ENCODE data around the gene R3HCC1L. TPM values are rescaled to one million over a fixed set of nuclear protein-coding genes. Genes with fewer than 3 reads are reported as not detected.

R3HCC1L gene
- total RNA-seq, 1 experiment from 2014 or later, result 14.1 TPM

- no peak overlapping the region for H3K27ac ChIP-seq
- no peaks in the 10 kb centered on the region for H3K9me3 ChIP-seq (replicated peaks)
- DNase-seq (ENCODE audit: low read depth in 1 of 2, low spot score in 2 of 2), result no peak
- H3K27me3 ChIP-seq (replicated peaks), result no peaks in the 10 kb centered on the region
- H3K4me3 ChIP-seq, result no peak overlapping the region
- H3K4me1 ChIP-seq (replicated peaks), result peaks cover 17% of the 10 kb centered on the region
- H3K36me3 ChIP-seq, result no peaks in the 10 kb centered on the region
These were observed 122.2 kb downstream of the R3HCC1L start for GRCh38 chr10:98256692-98257091.

GRCh38 chr10:98257198-98257597 is 122.7 kb downstream of the R3HCC1L start:
- Histone ChIP-seq H3K9me3 (replicated peaks) (no peaks in the 10 kb centered on the region), H3K27me3 (replicated peaks) (no peaks in the 10 kb centered on the region), H3K4me1 (replicated peaks) (peaks cover 17% of the 10 kb centered on the region), H3K36me3 (no peaks in the 10 kb centered on the region), H3K27ac (no peak overlapping the region), H3K4me3 (no peak overlapping the region)
- no peak for DNase-seq (ENCODE audit: low read depth in 1 of 2, low spot score in 2 of 2)

GRCh38 chr10:98257961-98258360 is 123.5 kb downstream of the R3HCC1L start:
- Histone ChIP-seq H3K9me3 (replicated peaks) (no peaks in the 10 kb centered on the region), H3K27me3 (replicated peaks) (no peaks in the 10 kb centered on the region), H3K4me3 (no peak overlapping the region), H3K27ac (no peak overlapping the region), H3K36me3 (no peaks in the 10 kb centered on the region), H3K4me1 (replicated peaks) (peaks cover 17% of the 10 kb centered on the region)
- no peak for DNase-seq (ENCODE audit: low read depth in 1 of 2, low spot score in 2 of 2)

GRCh38 chr10:98258683-98259454 is 124.4 kb downstream of the R3HCC1L start:
- H3K27me3 ChIP-seq (replicated peaks), result no peaks in the 10 kb centered on the region
- DNase-seq (ENCODE audit: low read depth in 1 of 2, low spot score in 2 of 2), result no peak
- no peak overlapping the region for H3K4me3 ChIP-seq
- peaks cover 17% of the 10 kb centered on the region for H3K4me1 ChIP-seq (replicated peaks)
- H3K36me3 ChIP-seq, result no peaks in the 10 kb centered on the region
- H3K27ac ChIP-seq, result no peak overlapping the region
- H3K9me3 ChIP-seq (replicated peaks), result no peaks in the 10 kb centered on the region

- H3K36me3 ChIP-seq, result no peaks in the 10 kb centered on the region
- H3K27ac ChIP-seq, result no peak overlapping the region
- H3K4me3 ChIP-seq, result no peak overlapping the region
- no peak for DNase-seq (ENCODE audit: low read depth in 1 of 2, low spot score in 2 of 2)
- H3K4me1 ChIP-seq (replicated peaks), result peaks cover 17% of the 10 kb centered on the region
- no peaks in the 10 kb centered on the region for H3K9me3 ChIP-seq (replicated peaks)
- no peaks in the 10 kb centered on the region for H3K27me3 ChIP-seq (replicated peaks)
These were observed 125.3 kb downstream of the R3HCC1L start for GRCh38 chr10:98259606-98260315.

GRCh38 chr10:98260350-98260749 is 125.9 kb downstream of the R3HCC1L start:
- H3K9me3 ChIP-seq (replicated peaks), result no peaks in the 10 kb centered on the region
- H3K4me1 ChIP-seq (replicated peaks), result peaks cover 17% of the 10 kb centered on the region
- no peak overlapping the region for H3K4me3 ChIP-seq
- H3K36me3 ChIP-seq, result no peaks in the 10 kb centered on the region
- DNase-seq (ENCODE audit: low read depth in 1 of 2, low spot score in 2 of 2), result peak in 1 of 2 experiments; percentile 34
- H3K27ac ChIP-seq, result no peak overlapping the region
- H3K27me3 ChIP-seq (replicated peaks), result no peaks in the 10 kb centered on the region

GRCh38 chr10:98260752-98261151 is 126.3 kb downstream of the R3HCC1L start:
- Histone ChIP-seq H3K27ac (no peak overlapping the region), H3K4me1 (replicated peaks) (peaks cover 17% of the 10 kb centered on the region), H3K36me3 (no peaks in the 10 kb centered on the region), H3K27me3 (replicated peaks) (no peaks in the 10 kb centered on the region), H3K9me3 (replicated peaks) (no peaks in the 10 kb centered on the region), H3K4me3 (no peak overlapping the region)
- DNase-seq (ENCODE audit: low read depth in 1 of 2, low spot score in 2 of 2), result no peak

- no peaks in the 10 kb centered on the region for H3K9me3 ChIP-seq (replicated peaks)
- no peaks in the 10 kb centered on the region for H3K36me3 ChIP-seq
- H3K4me3 ChIP-seq, result no peak overlapping the region
- peaks cover 17% of the 10 kb centered on the region for H3K4me1 ChIP-seq (replicated peaks)
- H3K27ac ChIP-seq, result no peak overlapping the region
- DNase-seq (ENCODE audit: low read depth in 1 of 2, low spot score in 2 of 2), result no peak
- H3K27me3 ChIP-seq (replicated peaks), result no peaks in the 10 kb centered on the region
These were observed 127.2 kb downstream of the R3HCC1L start for GRCh38 chr10:98261436-98262277.

GRCh38 chr10:98262571-98262970 is 128.1 kb downstream of the R3HCC1L start:
- no peaks in the 10 kb centered on the region for H3K27me3 ChIP-seq (replicated peaks)
- H3K27ac ChIP-seq, result no peak overlapping the region
- no peak overlapping the region for H3K4me3 ChIP-seq
- DNase-seq (ENCODE audit: low read depth in 1 of 2, low spot score in 2 of 2), result no peak
- H3K9me3 ChIP-seq (replicated peaks), result no peaks in the 10 kb centered on the region
- peaks cover 17% of the 10 kb centered on the region for H3K4me1 ChIP-seq (replicated peaks)
- H3K36me3 ChIP-seq, result no peaks in the 10 kb centered on the region

- peaks cover 19% of the 10 kb centered on the region for H3K4me1 ChIP-seq (replicated peaks)
- H3K4me3 ChIP-seq, result no peak overlapping the region
- no peak overlapping the region for H3K27ac ChIP-seq
- H3K9me3 ChIP-seq (replicated peaks), result no peaks in the 10 kb centered on the region
- no peak for DNase-seq (ENCODE audit: low read depth in 1 of 2, low spot score in 2 of 2)
- H3K27me3 ChIP-seq (replicated peaks), result no peaks in the 10 kb centered on the region
- H3K36me3 ChIP-seq, result no peaks in the 10 kb centered on the region
These were observed 128.6 kb downstream of the R3HCC1L start for GRCh38 chr10:98263088-98263487.

- Histone ChIP-seq H3K4me3 (no peak overlapping the region), H3K27ac (no peak overlapping the region), H3K4me1 (replicated peaks) (peaks cover 28% of the 10 kb centered on the region), H3K9me3 (replicated peaks) (no peaks in the 10 kb centered on the region), H3K27me3 (replicated peaks) (no peaks in the 10 kb centered on the region), H3K36me3 (no peaks in the 10 kb centered on the region)
- peak in 1 of 2 experiments; percentile 26 for DNase-seq (ENCODE audit: low read depth in 1 of 2, low spot score in 2 of 2)
These were observed 130.1 kb downstream of the R3HCC1L start for GRCh38 chr10:98264378-98265065.

- peak in 1 of 2 experiments; percentile 22 for DNase-seq (ENCODE audit: low read depth in 1 of 2, low spot score in 2 of 2)
- Histone ChIP-seq H3K36me3 (no peaks in the 10 kb centered on the region), H3K9me3 (replicated peaks) (no peaks in the 10 kb centered on the region), H3K27me3 (replicated peaks) (no peaks in the 10 kb centered on the region), H3K4me1 (replicated peaks) (peaks cover 24% of the 10 kb centered on the region), H3K4me3 (no peak overlapping the region), H3K27ac (no peak overlapping the region)
These were observed 131.2 kb downstream of the R3HCC1L start for GRCh38 chr10:98265403-98266378.

All from SJSA1 (cell line).